GM23338 (cell line): ENCODE measurements around the gene NPVF. TPM values are rescaled to one million over a fixed set of nuclear protein-coding genes. Genes with fewer than 3 reads are reported as not detected.
A peak's percentile ranks its signal among the peaks of the same experiment; 100 is the strongest.

Experiments
- ATAC-seq: fragments of 200-7000 bp; cut with Tn5 transposase; 3 replicates; pipeline ENCODE4 v1.9.1; 2020
- DNase-seq: peaks from one replicate; pipeline ENCODE4 v3.0.0-alpha.2; 2015; ENCODE audit warnings: low spot score
- H2AFZ ChIP-seq: fragments of 200-600 bp; sonication (generic); 2 replicates; pipeline ENCODE4 v1.8.0; 2016; ENCODE audit warnings: antibody characterized with exemption, mild to moderate bottlenecking, moderate library complexity
- H3F3A ChIP-seq: fragments of 200-600 bp; sonication (generic); replicated peaks from 2 replicates; pipeline ENCODE4 v1.8.0; 2017; ENCODE audit warnings: antibody characterized with exemption, mixed run types, low read depth
- H3K27ac ChIP-seq: fragments of 200-600 bp; sonication (generic); 2 replicates; pipeline ENCODE4 v1.6.1; 2016; ENCODE audit warnings: low read depth
- H3K27me3 ChIP-seq: fragments of 200-600 bp; sonication (generic); 2 replicates; pipeline ENCODE4 v1.8.0; 2016; ENCODE audit warnings: mild to moderate bottlenecking, mixed run types, moderate library complexity; ENCODE audit not compliant: insufficient read depth
- H3K36me3 ChIP-seq: fragments of 200-600 bp; sonication (generic); 2 replicates; pipeline ENCODE4 v1.8.0; 2016; ENCODE audit warnings: mild to moderate bottlenecking; ENCODE audit not compliant: insufficient read depth
- H3K4me1 ChIP-seq: fragments of 200-600 bp; sonication (generic); 2 replicates; pipeline ENCODE4 v1.8.0; 2016; ENCODE audit warnings: mild to moderate bottlenecking, moderate library complexity; ENCODE audit not compliant: insufficient read depth
- H3K4me2 ChIP-seq: fragments of 200-600 bp; sonication (generic); 2 replicates; pipeline ENCODE4 v1.7.1; 2017; ENCODE audit warnings: mixed run types
- H3K4me3 ChIP-seq: fragments of 200-600 bp; sonication (generic); 2 replicates; pipeline ENCODE4 v1.6.1; 2016; ENCODE audit warnings: mixed run types
- H3K79me2 ChIP-seq: fragments of 200-600 bp; sonication (generic); replicated peaks from 2 replicates; pipeline ENCODE4 v1.8.0; 2017; ENCODE audit warnings: mild to moderate bottlenecking; ENCODE audit not compliant: insufficient read depth
- H3K9me2 ChIP-seq: fragments of 200-600 bp; sonication (generic); 2 replicates; pipeline ENCODE4 v1.8.0; 2017; ENCODE audit not compliant: insufficient read depth
- H4K20me1 ChIP-seq: fragments of 200-600 bp; sonication (generic); replicated peaks from 2 replicates; pipeline ENCODE4 v1.8.0; 2017; ENCODE audit warnings: mild to moderate bottlenecking; ENCODE audit not compliant: insufficient read depth
- H3K27ac Mint-ChIP-seq: 2 replicates; pipeline ENCODE4 v1.8.0; 2020; ENCODE audit warnings: inconsistent platforms, mild to moderate bottlenecking, moderate library complexity, mixed read lengths
- H3K27me3 Mint-ChIP-seq: 3 replicates; pipeline ENCODE4 v1.8.0; 2022; ENCODE audit warnings: low read depth, mild to moderate bottlenecking, moderate library complexity, mixed read lengths, inconsistent platforms; ENCODE audit not compliant: insufficient read depth, poor library complexity
- H3K36me3 Mint-ChIP-seq: 3 replicates; pipeline ENCODE4 v1.8.0; 2021; ENCODE audit warnings: low read depth, mild to moderate bottlenecking, inconsistent platforms, moderate library complexity, mixed read lengths
- H3K4me1 Mint-ChIP-seq: 3 replicates; pipeline ENCODE4 v1.8.0; 2020; ENCODE audit warnings: mild to moderate bottlenecking, inconsistent platforms, mixed read lengths
- H3K4me3 Mint-ChIP-seq: 3 replicates; pipeline ENCODE4 v1.8.0; 2021; ENCODE audit warnings: moderate library complexity, mild to moderate bottlenecking, inconsistent platforms, mixed read lengths
- H3K9me3 Mint-ChIP-seq: 3 replicates; pipeline ENCODE4 v1.8.0; 2020; ENCODE audit warnings: moderate library complexity, mild to moderate bottlenecking, inconsistent platforms, mixed read lengths
- EZH2phosphoT487 ChIP-seq: fragments of 200-600 bp; sonication (generic); IDR thresholded peaks from one replicate; pipeline ENCODE4 v1.8.1; 2018; ENCODE audit warnings: antibody characterized with exemption; ENCODE audit not compliant: unreplicated experiment
- POLR2AphosphoS5 ChIP-seq: IDR thresholded peaks from 2 replicates; pipeline ENCODE4 v1.6.1; 2016; ENCODE audit warnings: antibody characterized with exemption, low read depth
- ZNF331 ChIP-seq: fragments of 250-450 bp; sonication (Bioruptor Pico); IDR thresholded peaks from 2 replicates; pipeline ENCODE4 v1.5.0; 2020; ENCODE audit warnings: low read depth, mild to moderate bottlenecking, moderate library complexity
- polyA plus RNA-seq: library from polyadenylated mRNA; unstranded; fragments of >200 nt; fragmentation: Nextera tagmentation; extraction: Ambion mirVana; gene quantifications from 2 replicates; pipeline ENCODE4 v1.2.1, GENCODE V29; 2016
- total RNA-seq: library from RNA; depleted of rRNA; stranded (reverse); fragments of >200 nt; shearing (Covaris generic); gene quantifications from 2 replicates; pipeline ENCODE4 v1.2.3, GENCODE V29; 2014
- TF ChIP-seq, protein P1 (sequence below): IDR thresholded peaks from one replicate; pipeline ENCODE4 v1.6.1; 2018; ENCODE audit warnings: antibody characterized with exemption; ENCODE audit not compliant: unreplicated experiment
- TF ChIP-seq, protein P2 (sequence below), 2 experiments: fragments of 200-600 bp in 1 of 2; sonication (generic) in 1 of 2; conservative IDR thresholded peaks; 2 replicates each; pipeline versions ENCODE4 v1.5.1 to v1.6.1; 2016 to 2017; ENCODE audit warnings: antibody characterized with exemption in 2 of 2, low read depth in 2 of 2, mild to moderate bottlenecking in 2 of 2, moderate library complexity in 1 of 2

NPVF gene
- total and polyA plus RNA-seq, 2 experiments from 2014 or later: not detected

GRCh38 chr7:25216837-25217236 is 11.4 kb downstream of the NPVF start:
- H3F3A ChIP-seq: no peaks in the 10 kb centered on the region
- H3K9me2 ChIP-seq: no peaks in the 10 kb centered on the region
- no peak overlapping the region for H2AFZ ChIP-seq
- no peaks in the 10 kb centered on the region for H4K20me1 ChIP-seq
- H3K27me3 Mint-ChIP-seq: peaks cover 2% of the 10 kb centered on the region
- no peaks in the 10 kb centered on the region; the same call in 2 of the 3 replicates for H3K9me3 Mint-ChIP-seq
- DNase-seq (peak; percentile 72), ATAC-seq (no peak)
- H3K36me3 ChIP-seq: no peaks in the 10 kb centered on the region
- H3K4me3 Mint-ChIP-seq: no peak overlapping the region
- H3K27ac Mint-ChIP-seq: no peak overlapping the region
- no peak overlapping the region for H3K27ac ChIP-seq
- H3K36me3 Mint-ChIP-seq: 0 out of 3 replicates have a peak, but pooled peaks cover 2% of the 10 kb centered on the region
- no peak overlapping the region for H3K4me3 ChIP-seq
- H3K4me2 ChIP-seq: no peak overlapping the region
- H3K4me1 ChIP-seq: no peaks in the 10 kb centered on the region
- no peaks in the 10 kb centered on the region for H3K27me3 ChIP-seq
- H3K4me1 Mint-ChIP-seq: peaks cover 3% of the 10 kb centered on the region; the same call in 1 of the 3 replicates
- no peaks in the 10 kb centered on the region for H3K79me2 ChIP-seq
- TF ChIP-seq, protein P1, sequence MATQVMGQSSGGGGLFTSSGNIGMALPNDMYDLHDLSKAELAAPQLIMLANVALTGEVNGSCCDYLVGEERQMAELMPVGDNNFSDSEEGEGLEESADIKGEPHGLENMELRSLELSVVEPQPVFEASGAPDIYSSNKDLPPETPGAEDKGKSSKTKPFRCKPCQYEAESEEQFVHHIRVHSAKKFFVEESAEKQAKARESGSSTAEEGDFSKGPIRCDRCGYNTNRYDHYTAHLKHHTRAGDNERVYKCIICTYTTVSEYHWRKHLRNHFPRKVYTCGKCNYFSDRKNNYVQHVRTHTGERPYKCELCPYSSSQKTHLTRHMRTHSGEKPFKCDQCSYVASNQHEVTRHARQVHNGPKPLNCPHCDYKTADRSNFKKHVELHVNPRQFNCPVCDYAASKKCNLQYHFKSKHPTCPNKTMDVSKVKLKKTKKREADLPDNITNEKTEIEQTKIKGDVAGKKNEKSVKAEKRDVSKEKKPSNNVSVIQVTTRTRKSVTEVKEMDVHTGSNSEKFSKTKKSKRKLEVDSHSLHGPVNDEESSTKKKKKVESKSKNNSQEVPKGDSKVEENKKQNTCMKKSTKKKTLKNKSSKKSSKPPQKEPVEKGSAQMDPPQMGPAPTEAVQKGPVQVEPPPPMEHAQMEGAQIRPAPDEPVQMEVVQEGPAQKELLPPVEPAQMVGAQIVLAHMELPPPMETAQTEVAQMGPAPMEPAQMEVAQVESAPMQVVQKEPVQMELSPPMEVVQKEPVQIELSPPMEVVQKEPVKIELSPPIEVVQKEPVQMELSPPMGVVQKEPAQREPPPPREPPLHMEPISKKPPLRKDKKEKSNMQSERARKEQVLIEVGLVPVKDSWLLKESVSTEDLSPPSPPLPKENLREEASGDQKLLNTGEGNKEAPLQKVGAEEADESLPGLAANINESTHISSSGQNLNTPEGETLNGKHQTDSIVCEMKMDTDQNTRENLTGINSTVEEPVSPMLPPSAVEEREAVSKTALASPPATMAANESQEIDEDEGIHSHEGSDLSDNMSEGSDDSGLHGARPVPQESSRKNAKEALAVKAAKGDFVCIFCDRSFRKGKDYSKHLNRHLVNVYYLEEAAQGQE: no peak
- TF ChIP-seq EZH2phosphoT487: no peak
- TF ChIP-seq, protein P2, sequence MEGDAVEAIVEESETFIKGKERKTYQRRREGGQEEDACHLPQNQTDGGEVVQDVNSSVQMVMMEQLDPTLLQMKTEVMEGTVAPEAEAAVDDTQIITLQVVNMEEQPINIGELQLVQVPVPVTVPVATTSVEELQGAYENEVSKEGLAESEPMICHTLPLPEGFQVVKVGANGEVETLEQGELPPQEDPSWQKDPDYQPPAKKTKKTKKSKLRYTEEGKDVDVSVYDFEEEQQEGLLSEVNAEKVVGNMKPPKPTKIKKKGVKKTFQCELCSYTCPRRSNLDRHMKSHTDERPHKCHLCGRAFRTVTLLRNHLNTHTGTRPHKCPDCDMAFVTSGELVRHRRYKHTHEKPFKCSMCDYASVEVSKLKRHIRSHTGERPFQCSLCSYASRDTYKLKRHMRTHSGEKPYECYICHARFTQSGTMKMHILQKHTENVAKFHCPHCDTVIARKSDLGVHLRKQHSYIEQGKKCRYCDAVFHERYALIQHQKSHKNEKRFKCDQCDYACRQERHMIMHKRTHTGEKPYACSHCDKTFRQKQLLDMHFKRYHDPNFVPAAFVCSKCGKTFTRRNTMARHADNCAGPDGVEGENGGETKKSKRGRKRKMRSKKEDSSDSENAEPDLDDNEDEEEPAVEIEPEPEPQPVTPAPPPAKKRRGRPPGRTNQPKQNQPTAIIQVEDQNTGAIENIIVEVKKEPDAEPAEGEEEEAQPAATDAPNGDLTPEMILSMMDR (conservative IDR thresholded peaks at IDR 0.05; ENCODE audit: low read depth in 2 of 2): peak; percentile 52 to 90

GRCh38 chr7:25215694-25216335 is 12.5 kb downstream of the NPVF start:
- Histone ChIP-seq H3K27ac (no peak overlapping the region), H4K20me1 (no peaks in the 10 kb centered on the region), H3K36me3 (no peaks in the 10 kb centered on the region), H3K4me2 (no peak overlapping the region), H3F3A (no peaks in the 10 kb centered on the region), H3K27me3 (no peaks in the 10 kb centered on the region), H2AFZ (peak overlapping the region; percentile 43; the same call in 1 of the 2 replicates), H3K79me2 (no peaks in the 10 kb centered on the region), H3K9me2 (no peaks in the 10 kb centered on the region), H3K4me3 (no peak overlapping the region), H3K4me1 (no peaks in the 10 kb centered on the region)
- Mint-ChIP-seq H3K27ac (no peak overlapping the region), H3K4me1 (peaks cover 3% of the 10 kb centered on the region; the same call in 1 of the 3 replicates), H3K27me3 (peaks cover 2% of the 10 kb centered on the region), H3K4me3 (no peak overlapping the region), H3K9me3 (no peaks in the 10 kb centered on the region; the same call in 2 of the 3 replicates), H3K36me3 (0 out of 3 replicates have a peak, but pooled peaks cover 2% of the 10 kb centered on the region)
- ATAC-seq (peak; percentile 83), DNase-seq (peak; percentile 41)
- no peak for TF ChIP-seq ZNF331
- no peak for TF ChIP-seq POLR2AphosphoS5
- TF ChIP-seq, protein P1: no peak
